Measurements from ENCODE around the gene HDAC4.

- TF ChIP-seq EZH2 (IDR thresholded peaks at IDR 0.05; ENCODE audit: borderline replicate concordance, low read length) (no peak), CTCF (IDR thresholded peaks at IDR 0.05; ENCODE audit: low read length) (no peak)
Measured at GRCh38 chr2:239392072-239392357, 8.8 kb downstream of the HDAC4 start.
